Fibroblast of lung (primary cell): ENCODE results near the gene CERS5.

Experiments
- CTCF ChIP-seq, 2 donors: IDR thresholded peaks in 1 of 2; conservative IDR thresholded peaks in 1 of 2; 1 replicate in 1 of 2; 2 replicates in 1 of 2; pipeline ENCODE4 v1.5.1; 2011 to 2012; ENCODE audit warnings: low read length in 2 of 2, control low read depth in 1 of 2, inconsistent platforms in 1 of 2, low read depth in 1 of 2, mild to moderate bottlenecking in 1 of 2
- EZH2 ChIP-seq: IDR thresholded peaks from 2 replicates; pipeline ENCODE4 v1.5.1; 2012; ENCODE audit warnings: low read length, control low read depth, mild to moderate bottlenecking; ENCODE audit errors: missing control alignments

GRCh38 chr12:50192236-50192635, 25.1 kb upstream of the CERS5 start:
- TF ChIP-seq CTCF (conservative IDR thresholded peaks at IDR 0.05 in 1 of 2, IDR thresholded peaks at IDR 0.05 in 1 of 2; ENCODE audit: low read depth in 1 of 2, low read length in 2 of 2) (no peak), EZH2 (no peak)
